HG03520 (cell line): ENCODE measurements around the gene ARHGAP8.

Experiments used
- ATAC-seq: cut with Tn5 transposase; IDR thresholded peaks from one replicate; pipeline ENCODE4 v1.9.1; 2021; ENCODE audit warnings: mild to moderate bottlenecking, moderate library complexity; ENCODE audit not compliant: unreplicated experiment

ARHGAP8 gene

GRCh38 chr22:44823806-44824205, 71.4 kb downstream of the ARHGAP8 start:
- no peak for ATAC-seq

GRCh38 chr22:44824271-44824670, 71.9 kb downstream of the ARHGAP8 start:
- no peak for ATAC-seq

- no peak for ATAC-seq
Observed at GRCh38 chr22:44825310-44826150, 73.2 kb downstream of the ARHGAP8 start.

- no peak for ATAC-seq
Observed at GRCh38 chr22:44827666-44828190, 75.4 kb downstream of the ARHGAP8 start.

- ATAC-seq = no peak
Observed at GRCh38 chr22:44828193-44828592, 75.8 kb downstream of the ARHGAP8 start.

GRCh38 chr22:44831885-44832284, 79.5 kb downstream of the ARHGAP8 start:
- ATAC-seq = no peak

GRCh38 chr22:44834065-44834464, 81.7 kb downstream of the ARHGAP8 start:
- ATAC-seq = no peak

- ATAC-seq = no peak
Observed at GRCh38 chr22:44837481-44837880, 85.1 kb downstream of the ARHGAP8 start.

- ATAC-seq = no peak
Observed at GRCh38 chr22:44838316-44839016, 86.1 kb downstream of the ARHGAP8 start.

- no peak for ATAC-seq
Observed at GRCh38 chr22:44839061-44839460, 86.7 kb downstream of the ARHGAP8 start.

GRCh38 chr22:44839721-44840120, 87.3 kb downstream of the ARHGAP8 start:
- ATAC-seq = no peak

GRCh38 chr22:44840611-44841322, 88.4 kb downstream of the ARHGAP8 start:
- no peak for ATAC-seq

GRCh38 chr22:44842417-44842816, 90.0 kb downstream of the ARHGAP8 start:
- ATAC-seq = no peak

- ATAC-seq = no peak
Observed at GRCh38 chr22:44845191-44845590, 92.8 kb downstream of the ARHGAP8 start.

GRCh38 chr22:44845796-44846720, 93.7 kb downstream of the ARHGAP8 start:
- no peak for ATAC-seq

- ATAC-seq = no peak
Observed at GRCh38 chr22:44846726-44847275, 94.4 kb downstream of the ARHGAP8 start.

GRCh38 chr22:44847380-44847779, 95.0 kb downstream of the ARHGAP8 start:
- ATAC-seq = no peak

GRCh38 chr22:44847892-44848291, 95.5 kb downstream of the ARHGAP8 start:
- ATAC-seq = no peak

GRCh38 chr22:44848296-44848741, 95.9 kb downstream of the ARHGAP8 start:
- ATAC-seq = no peak
